Measurements from ENCODE around the gene DPYSL4.

Gene DPYSL4

GRCh38 chr10:132182591-132182990 is 4.2 kb upstream of the DPYSL4 start:
- H3K9ac ChIP-seq: no peak overlapping the region
- peaks cover 0 to 22% (median 9%) of the 10 kb centered on the region in 11 experiments; a peak in 15 of 22 replicates for H4K20me1 ChIP-seq
- H3K27ac ChIP-seq: no peak overlapping the region
- H3K36me3 ChIP-seq: no peaks in the 10 kb centered on the region
- TF ChIP-seq Cebpa-rat (IDR thresholded peaks at IDR 0.05): no peak
- H3K27me3 ChIP-seq: peaks cover 8 to 23% (median 17%) of the 10 kb centered on the region in 11 experiments; a peak in 20 of 22 replicates
- no peak overlapping the region; a peak in 1 of 22 replicates for H3K4me2 ChIP-seq
- H3K4me1 ChIP-seq: peaks cover 2 to 42% (median 17%) of the 10 kb centered on the region in 10 experiments; a peak in 18 of 20 replicates
- H3K4me3 ChIP-seq: no peak overlapping the region
- no peaks in the 10 kb centered on the region for H3K9me3 ChIP-seq (replicated peaks in 1 of 11)

GRCh38 chr10:132183046-132183445 is 3.7 kb upstream of the DPYSL4 start:
- H3K27me3 ChIP-seq: peaks cover 8 to 27% (median 17%) of the 10 kb centered on the region in 11 experiments; a peak in 20 of 22 replicates
- peaks cover 6 to 46% (median 21%) of the 10 kb centered on the region in 10 experiments; a peak in 19 of 20 replicates for H3K4me1 ChIP-seq
- H3K27ac ChIP-seq: no peak overlapping the region
- H3K4me2 ChIP-seq: no peak overlapping the region
- H3K9ac ChIP-seq: no peak overlapping the region
- no peak overlapping the region for H3K4me3 ChIP-seq
- no peaks in the 10 kb centered on the region for H3K36me3 ChIP-seq
- no peaks in the 10 kb centered on the region for H3K9me3 ChIP-seq (replicated peaks in 1 of 11)
- TF ChIP-seq Cebpa-rat (IDR thresholded peaks at IDR 0.05): no peak
- peaks cover 0 to 26% (median 14%) of the 10 kb centered on the region in 11 experiments; a peak in 16 of 22 replicates for H4K20me1 ChIP-seq

GRCh38 chr10:132184816-132185593 is 1.7 kb upstream of the DPYSL4 start:
- H3K27ac ChIP-seq: no peak overlapping the region
- peak overlapping the region in 1 of 11 experiments; percentile 87; a peak in 1 of 22 replicates for H3K4me2 ChIP-seq
- H4K20me1 ChIP-seq: peaks cover 0 to 46% (median 29%) of the 10 kb centered on the region in 11 experiments; a peak in 18 of 22 replicates
- peaks cover 0 to 10% (median 0%) of the 10 kb centered on the region in 11 experiments; a peak in 3 of 22 replicates for H3K36me3 ChIP-seq
- H3K9ac ChIP-seq: no peak overlapping the region
- H3K4me1 ChIP-seq: peaks cover 12 to 57% (median 36%) of the 10 kb centered on the region in 10 experiments; a peak in 19 of 20 replicates
- H3K27me3 ChIP-seq: peaks cover 8 to 38% (median 17%) of the 10 kb centered on the region in 11 experiments; a peak in 20 of 22 replicates
- TF ChIP-seq Cebpa-rat (IDR thresholded peaks at IDR 0.05): no peak
- H3K4me3 ChIP-seq: no peak overlapping the region
- no peaks in the 10 kb centered on the region for H3K9me3 ChIP-seq (replicated peaks in 1 of 11)

- H3K27me3 ChIP-seq: peaks cover 8 to 38% (median 17%) of the 10 kb centered on the region in 11 experiments; a peak in 20 of 22 replicates
- peak overlapping the region; percentile 77 to 92 (median 85) for H3K4me2 ChIP-seq
- peaks cover 0 to 54% (median 35%) of the 10 kb centered on the region in 11 experiments; a peak in 18 of 22 replicates for H4K20me1 ChIP-seq
- no peaks in the 10 kb centered on the region for H3K9me3 ChIP-seq (replicated peaks in 1 of 11)
- H3K36me3 ChIP-seq: peaks cover 0 to 18% (median 0%) of the 10 kb centered on the region in 11 experiments; a peak in 7 of 22 replicates
- 0 out of 22 replicates have a peak overlapping the region, but pooled peaks of 1 of the 11 experiments have one; percentile 32 for H3K9ac ChIP-seq
- no peak for TF ChIP-seq Cebpa-rat (IDR thresholded peaks at IDR 0.05)
- no peak overlapping the region for H3K27ac ChIP-seq
- peaks cover 12 to 65% (median 41%) of the 10 kb centered on the region in 10 experiments; a peak in 19 of 20 replicates for H3K4me1 ChIP-seq
- H3K4me3 ChIP-seq: peak overlapping the region; percentile 42 to 67 (median 54); a peak in 19 of 20 replicates
These were observed 904 bp upstream of the DPYSL4 start for GRCh38 chr10:132185601-132186487.

GRCh38 chr10:132187430-132188138 is 836 bp downstream of the DPYSL4 start:
- peaks cover 0 to 23% (median 0%) of the 10 kb centered on the region in 11 experiments; a peak in 7 of 22 replicates for H3K36me3 ChIP-seq
- H3K4me3 ChIP-seq: peak overlapping the region; percentile 51 to 77 (median 72)
- peak overlapping the region in 8 of 11 experiments; percentile 27 to 80 (median 62); a peak in 15 of 22 replicates for H3K27ac ChIP-seq
- no peaks in the 10 kb centered on the region for H3K9me3 ChIP-seq (replicated peaks in 1 of 11)
- H3K27me3 ChIP-seq: peaks cover 8 to 44% (median 17%) of the 10 kb centered on the region in 11 experiments; a peak in 20 of 22 replicates
- no peak for TF ChIP-seq Cebpa-rat (IDR thresholded peaks at IDR 0.05)
- H3K9ac ChIP-seq: peak overlapping the region; percentile 54 to 89 (median 69); a peak in 21 of 22 replicates
- peaks cover 0 to 65% (median 43%) of the 10 kb centered on the region in 11 experiments; a peak in 18 of 22 replicates for H4K20me1 ChIP-seq
- H3K4me1 ChIP-seq: peaks cover 12 to 61% (median 42%) of the 10 kb centered on the region in 10 experiments; a peak in 19 of 20 replicates
- peak overlapping the region; percentile 85 to 96 (median 89) for H3K4me2 ChIP-seq

GRCh38 chr10:132188331-132188730 is 1.6 kb downstream of the DPYSL4 start:
- Histone ChIP-seq H3K4me1 (peaks cover 12 to 68% (median 49%) of the 10 kb centered on the region in 10 experiments; a peak in 19 of 20 replicates), H3K9ac (peak overlapping the region in 8 of 11 experiments; percentile 65 to 89 (median 78); a peak in 13 of 22 replicates), H3K27me3 (peaks cover 8 to 49% (median 17%) of the 10 kb centered on the region in 11 experiments; a peak in 20 of 22 replicates), H3K4me2 (peak overlapping the region; percentile 85 to 96 (median 89)), H3K9me3 (replicated peaks in 1 of 11) (no peaks in the 10 kb centered on the region), H4K20me1 (peaks cover 0 to 72% (median 50%) of the 10 kb centered on the region in 11 experiments; a peak in 18 of 22 replicates), H3K36me3 (peaks cover 0 to 27% (median 0%) of the 10 kb centered on the region in 11 experiments; a peak in 8 of 22 replicates), H3K4me3 (peak overlapping the region in 7 of 10 experiments; percentile 71 to 77 (median 72); a peak in 14 of 20 replicates), H3K27ac (peak overlapping the region in 3 of 11 experiments; percentile 37 to 78 (median 76); a peak in 4 of 22 replicates)
- TF ChIP-seq Cebpa-rat (IDR thresholded peaks at IDR 0.05): no peak

GRCh38 chr10:132189016-132189415 is 2.3 kb downstream of the DPYSL4 start:
- TF ChIP-seq Cebpa-rat (IDR thresholded peaks at IDR 0.05): no peak

More at GRCh38 chr10:132189016-132189415, 2.3 kb downstream of the DPYSL4 start:
- H3K4me3 ChIP-seq: peak overlapping the region in 1 of 10 experiments; percentile 76; a peak in 3 of 20 replicates
- peaks cover 0 to 79% (median 57%) of the 10 kb centered on the region in 11 experiments; a peak in 19 of 22 replicates for H4K20me1 ChIP-seq
- peak overlapping the region in 9 of 11 experiments; percentile 21 to 96 (median 90); a peak in 17 of 22 replicates for H3K4me2 ChIP-seq
- peak overlapping the region in 3 of 11 experiments; percentile 84 to 89 (median 86); a peak in 4 of 22 replicates for H3K9ac ChIP-seq
- H3K4me1 ChIP-seq: peaks cover 12 to 75% (median 56%) of the 10 kb centered on the region in 10 experiments; a peak in 19 of 20 replicates
- H3K27me3 ChIP-seq: peaks cover 8 to 49% (median 17%) of the 10 kb centered on the region in 11 experiments; a peak in 20 of 22 replicates
- no peaks in the 10 kb centered on the region for H3K9me3 ChIP-seq (replicated peaks in 1 of 11)
- H3K36me3 ChIP-seq: peaks cover 0 to 32% (median 0%) of the 10 kb centered on the region in 11 experiments; a peak in 9 of 22 replicates
- 0 out of 22 replicates have a peak overlapping the region, but pooled peaks of 1 of the 11 experiments have one; percentile 37 for H3K27ac ChIP-seq

Data from BLaER1 treated with 17β-estradiol and CSF1 and Interleukin-3, amounts not matched to agents 10 nM and 100 nM (cell line).